HG03442 (cell line): Measurements from ENCODE around the gene OTC.

Experiments used
- ATAC-seq: cut with Tn5 transposase; IDR thresholded peaks from one replicate; pipeline ENCODE4 v1.9.1; 2021; ENCODE audit warnings: mild to moderate bottlenecking, moderate library complexity; ENCODE audit not compliant: unreplicated experiment

OTC gene

GRCh38 chrX:38357747-38358673 lies 5.6 kb downstream of the OTC start:
- no peak for ATAC-seq

DNA sequence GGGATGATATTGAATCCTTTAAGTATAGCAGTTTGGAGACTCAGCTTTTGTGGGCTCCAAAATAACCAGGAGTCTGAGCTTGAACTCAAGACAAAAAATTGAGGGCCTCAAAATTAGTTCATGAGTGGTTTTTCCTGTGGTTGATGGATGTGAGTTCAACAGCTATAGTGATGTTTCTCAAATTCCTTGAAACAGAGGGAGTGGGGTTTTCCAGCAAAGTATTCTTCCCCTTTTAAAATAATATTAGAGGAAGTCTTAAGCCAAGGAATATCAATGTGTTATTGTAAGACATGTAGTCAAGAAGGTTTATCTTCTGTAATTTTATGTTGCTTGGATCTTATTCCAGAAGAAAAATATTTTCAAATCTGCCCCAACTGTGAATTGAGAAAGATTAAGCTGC lies 10.6 kb downstream of the OTC start:
- no peak for ATAC-seq

- no peak for ATAC-seq
These were observed 13.6 kb downstream of the OTC start for GRCh38 chrX:38365954-38366353.

- ATAC-seq = no peak
These were observed 16.4 kb downstream of the OTC start for GRCh38 chrX:38368774-38369173.

DNA sequence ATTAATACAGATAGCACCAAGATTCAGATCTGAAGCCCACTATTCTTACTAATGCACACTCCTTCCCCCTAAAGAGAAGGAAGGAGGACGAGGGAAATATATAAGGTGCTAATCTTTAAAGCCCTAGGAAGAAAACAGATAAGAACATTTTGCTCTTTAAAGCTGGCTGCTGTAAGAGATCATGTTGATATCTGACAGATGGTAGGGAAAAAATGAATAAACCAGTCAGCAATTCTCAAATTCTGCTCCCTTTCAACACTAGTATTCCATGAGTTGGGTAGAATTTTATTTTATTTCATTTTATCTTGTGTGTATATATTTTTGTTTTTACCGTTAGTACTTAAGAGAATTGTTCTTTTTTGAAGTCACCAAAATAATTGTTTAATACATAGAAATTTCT lies 19.2 kb downstream of the OTC start:
- ATAC-seq = no peak

DNA sequence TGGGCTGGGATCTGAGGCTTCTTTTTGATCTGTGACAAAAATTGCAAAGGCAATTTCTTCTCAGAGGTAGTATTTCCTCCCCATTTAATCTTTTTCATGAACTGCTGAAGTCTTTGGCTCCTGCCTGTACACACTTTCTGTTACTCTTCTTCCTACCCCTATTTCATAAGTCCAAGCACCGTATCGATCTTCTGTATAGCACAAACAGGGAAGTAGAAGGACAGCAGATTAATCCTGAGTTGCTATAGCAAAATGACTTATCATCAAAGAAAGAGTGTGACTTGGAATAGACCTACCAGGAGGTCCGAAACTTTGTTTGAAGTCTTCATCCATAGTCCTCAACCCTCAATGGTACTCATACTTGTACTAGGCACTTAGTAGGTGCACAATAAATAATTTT lies 22.0 kb downstream of the OTC start:
- ATAC-seq = no peak

GRCh38 chrX:38375891-38376290 lies 23.5 kb downstream of the OTC start:
- no peak for ATAC-seq

- ATAC-seq = no peak
These were observed 24.3 kb downstream of the OTC start for GRCh38 chrX:38376747-38377146.

- ATAC-seq = no peak
These were observed 26.7 kb downstream of the OTC start for GRCh38 chrX:38379088-38379487.

- no peak for ATAC-seq
These were observed 30.3 kb downstream of the OTC start for GRCh38 chrX:38382663-38383062.

DNA sequence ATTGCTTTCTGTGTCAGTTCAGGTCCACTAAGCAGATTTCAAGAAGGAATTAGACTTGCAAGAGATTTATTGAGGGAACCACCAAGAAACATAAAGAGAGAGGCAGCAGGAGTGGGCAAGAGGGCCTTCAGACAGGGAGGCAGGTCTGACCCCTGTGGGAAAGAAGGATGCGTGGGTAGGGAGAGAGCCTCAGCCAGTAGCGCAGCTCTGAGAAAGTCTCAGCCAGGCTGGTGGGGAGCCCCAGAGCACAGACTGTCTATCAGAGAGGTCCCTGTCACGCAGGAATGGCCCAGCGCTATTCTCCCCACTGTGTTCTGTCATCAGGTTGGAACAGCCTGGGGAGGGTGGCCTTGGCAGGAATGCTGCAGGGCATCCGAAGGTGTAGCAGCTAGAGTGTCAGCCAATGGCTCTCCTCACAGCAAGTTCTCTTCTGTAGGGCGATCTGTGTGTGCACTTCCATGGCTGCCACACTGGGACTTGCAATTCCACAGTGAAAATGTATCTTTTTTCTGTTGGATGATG lies 48.0 kb downstream of the OTC start:
- no peak for ATAC-seq

DNA sequence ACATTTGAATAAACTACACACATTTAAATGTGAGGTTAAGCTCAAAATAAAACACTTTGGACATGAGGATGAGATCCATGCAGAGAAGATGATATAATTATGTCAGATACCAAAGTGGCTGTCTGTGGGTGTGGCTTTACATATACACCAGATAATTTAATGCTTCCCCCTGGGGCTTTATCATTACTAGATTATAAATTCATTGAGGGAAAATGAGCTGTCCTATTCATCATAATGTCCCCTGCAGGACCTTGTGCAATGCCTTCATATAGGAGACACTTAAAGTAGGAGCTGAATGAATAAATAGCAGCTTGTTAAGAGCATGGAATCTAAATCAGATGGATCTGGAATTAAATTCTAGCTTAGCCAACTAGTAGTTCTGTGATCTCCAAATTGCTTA lies 49.7 kb downstream of the OTC start:
- ATAC-seq = no peak

- ATAC-seq = no peak
These were observed 51.4 kb downstream of the OTC start for GRCh38 chrX:38403834-38404233.

GRCh38 chrX:38407126-38407525 lies 54.7 kb downstream of the OTC start:
- no peak for ATAC-seq

GRCh38 chrX:38409289-38409688 lies 56.9 kb downstream of the OTC start:
- no peak for ATAC-seq

GRCh38 chrX:38426785-38427184 lies 74.4 kb downstream of the OTC start:
- ATAC-seq = no peak

GRCh38 chrX:38431525-38431924 lies 79.1 kb downstream of the OTC start:
- ATAC-seq = no peak

- no peak for ATAC-seq
These were observed 82.7 kb downstream of the OTC start for GRCh38 chrX:38435130-38435529.

GRCh38 chrX:38437093-38437492 lies 84.7 kb downstream of the OTC start:
- ATAC-seq = no peak

- ATAC-seq = no peak
These were observed 85.9 kb downstream of the OTC start for GRCh38 chrX:38438321-38438720.

DNA sequence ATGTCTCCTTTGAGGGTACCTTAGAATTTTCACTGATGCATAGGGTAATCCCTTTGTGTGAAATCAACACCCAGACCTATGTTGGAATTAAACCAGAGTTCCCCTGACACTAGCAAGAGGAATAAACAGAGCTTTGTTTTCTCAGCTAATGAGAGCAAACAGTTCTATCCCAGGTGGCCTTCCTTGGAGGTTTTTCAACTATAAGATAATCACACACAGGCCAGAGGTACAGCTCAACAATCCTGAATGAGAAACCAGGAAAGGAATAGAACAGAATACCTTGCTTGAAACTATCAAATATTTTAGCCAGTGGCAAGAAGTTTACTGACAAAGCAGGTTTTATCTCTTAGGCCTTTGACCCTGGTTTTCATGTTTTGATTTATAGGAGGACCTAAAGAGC lies 100.2 kb downstream of the OTC start:
- ATAC-seq = no peak

GRCh38 chrX:38458071-38458470 lies 105.7 kb downstream of the OTC start:
- ATAC-seq = no peak

DNA sequence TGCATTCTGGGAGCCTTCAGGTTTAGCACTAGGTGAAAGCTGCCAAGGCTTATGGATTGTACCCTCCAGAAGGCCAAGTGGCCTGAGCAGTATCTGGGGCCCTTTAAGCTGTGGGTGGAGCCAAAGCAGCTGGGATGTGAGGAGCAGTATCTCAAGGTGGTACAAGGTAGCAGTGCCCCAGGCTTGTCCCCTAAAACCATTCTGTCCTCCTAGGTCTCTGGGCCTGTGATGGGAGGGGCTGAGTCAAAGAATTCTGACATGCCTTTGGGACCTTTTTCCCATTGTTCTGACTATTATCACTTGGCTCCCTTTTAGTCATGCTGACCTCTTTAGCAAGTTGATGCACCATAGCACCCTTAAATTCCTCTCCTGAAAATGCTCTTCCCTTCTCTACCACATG lies 109.9 kb downstream of the OTC start:
- ATAC-seq = no peak
